KMS-11 (cell line): Measurements from ENCODE around the gene ZNF157.
"Not testable (repeated sequence)": the region's sequence is repeated elsewhere in the genome, so short reads cannot be mapped to it uniquely, and the experiment has no call there.

Experiments
- H2AFZ ChIP-seq: fragments of 200-600 bp; sonication (generic); 2 replicates; pipeline ENCODE4 v1.6.1; 2016; ENCODE audit warnings: antibody characterized with exemption, mixed run types, low read depth
- H3K27ac ChIP-seq: fragments of 200-600 bp; sonication (generic); 2 replicates; pipeline ENCODE4 v1.6.1; 2016; ENCODE audit warnings: mild to moderate bottlenecking, mixed run types
- H3K27me3 ChIP-seq: fragments of 200-600 bp; sonication (generic); 2 replicates; pipeline ENCODE4 v1.6.1; 2017; ENCODE audit warnings: mild to moderate bottlenecking, low read depth, mixed run types, moderate library complexity; ENCODE audit not compliant: insufficient read depth
- H3K36me3 ChIP-seq: fragments of 200-600 bp; sonication (generic); 2 replicates; pipeline ENCODE4 v1.6.1; 2017; ENCODE audit warnings: mild to moderate bottlenecking, mixed run types; ENCODE audit not compliant: insufficient read depth
- H3K4me1 ChIP-seq: fragments of 200-600 bp; sonication (generic); 2 replicates; pipeline ENCODE4 v1.6.1; 2016; ENCODE audit warnings: mild to moderate bottlenecking, low read depth, mixed run types; ENCODE audit not compliant: poor library complexity, severe bottlenecking
- H3K4me2 ChIP-seq: fragments of 200-600 bp; sonication (generic); 2 replicates; pipeline ENCODE4 v1.7.0; 2016; ENCODE audit warnings: mild to moderate bottlenecking, mixed run types
- H3K4me3 ChIP-seq: fragments of 200-600 bp; sonication (generic); IDR thresholded peaks from 2 replicates; pipeline ENCODE4 v1.6.1; 2017; ENCODE audit warnings: low read depth, low read length, mixed read lengths; ENCODE audit not compliant: insufficient read depth
- H3K79me2 ChIP-seq: fragments of 200-600 bp; sonication (generic); 2 replicates; pipeline ENCODE4 v1.6.1; 2016; ENCODE audit warnings: low read depth, mixed run types; ENCODE audit not compliant: insufficient read depth
- H3K9ac ChIP-seq: fragments of 200-600 bp; sonication (generic); 2 replicates; pipeline ENCODE4 v1.6.1; 2016; ENCODE audit warnings: mild to moderate bottlenecking, mixed run types
- H4K20me1 ChIP-seq: fragments of 200-600 bp; sonication (generic); 2 replicates; pipeline ENCODE4 v1.6.1; 2016; ENCODE audit warnings: mild to moderate bottlenecking, mixed run types; ENCODE audit not compliant: insufficient read depth
- CTCF ChIP-seq: fragments of 200-600 bp; sonication (generic); conservative IDR thresholded peaks from 2 replicates; pipeline ENCODE4 v1.6.1; 2017; ENCODE audit warnings: low read depth, mild to moderate bottlenecking, antibody characterized with exemption, low read length, moderate library complexity, mixed read lengths

The ZNF157 gene

GRCh38 chrX:47370278-47370677 lies at the start of gene ZNF157:
Gene ZNF157, plus strand, starts transcription at chrX:47370578. Its CDS starts 91 bp downstream, at chrX:47370669.
- Histone ChIP-seq H2AFZ (no peak within 1 kb of the TSS), H4K20me1 (no peaks in the 10 kb centered on the region), H3K4me1 (no peaks in the 10 kb centered on the region), H3K4me3 (no peak within 1 kb of the TSS), H3K9ac (no peak within 1 kb of the TSS), H3K27ac (no peak within 1 kb of the TSS), H3K27me3 (no peaks in the 10 kb centered on the region), H3K36me3 (no peaks in the 10 kb centered on the region), H3K79me2 (no peaks in the 10 kb centered on the region), H3K4me2 (no peak within 1 kb of the TSS)
- no peak for TF ChIP-seq CTCF

DNA sequence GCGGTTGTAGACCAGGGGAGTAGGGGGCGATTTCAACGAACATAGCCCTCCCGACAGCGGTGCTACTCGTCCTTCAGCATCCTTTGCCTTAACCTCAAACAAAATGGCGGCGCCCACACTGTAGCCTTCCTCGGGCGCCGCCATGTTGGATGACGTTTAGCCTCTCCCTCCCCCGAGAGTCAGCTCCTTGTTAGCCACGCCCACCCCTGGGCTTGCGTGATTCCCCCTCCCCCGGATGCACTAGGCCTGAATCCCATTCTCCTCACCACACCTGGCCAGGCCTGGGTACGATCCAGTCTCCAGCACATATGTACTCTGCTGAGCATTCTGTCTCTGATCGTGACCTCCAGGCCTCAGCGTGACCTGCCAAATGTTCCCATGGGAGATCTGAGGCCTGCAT lies 49.0 kb upstream of the ZNF157 start:
- H2AFZ ChIP-seq = no peak overlapping the region
- no peaks in the 10 kb centered on the region for H3K79me2 ChIP-seq
- no peaks in the 10 kb centered on the region for H3K36me3 ChIP-seq
- H4K20me1 ChIP-seq = no peaks in the 10 kb centered on the region
- H3K4me2 ChIP-seq = no peak overlapping the region
- no peak for TF ChIP-seq CTCF
- H3K27ac ChIP-seq = no peak overlapping the region
- no peak overlapping the region for H3K4me3 ChIP-seq
- H3K9ac ChIP-seq = no peak overlapping the region
- no peaks in the 10 kb centered on the region for H3K4me1 ChIP-seq
- no peaks in the 10 kb centered on the region for H3K27me3 ChIP-seq

DNA sequence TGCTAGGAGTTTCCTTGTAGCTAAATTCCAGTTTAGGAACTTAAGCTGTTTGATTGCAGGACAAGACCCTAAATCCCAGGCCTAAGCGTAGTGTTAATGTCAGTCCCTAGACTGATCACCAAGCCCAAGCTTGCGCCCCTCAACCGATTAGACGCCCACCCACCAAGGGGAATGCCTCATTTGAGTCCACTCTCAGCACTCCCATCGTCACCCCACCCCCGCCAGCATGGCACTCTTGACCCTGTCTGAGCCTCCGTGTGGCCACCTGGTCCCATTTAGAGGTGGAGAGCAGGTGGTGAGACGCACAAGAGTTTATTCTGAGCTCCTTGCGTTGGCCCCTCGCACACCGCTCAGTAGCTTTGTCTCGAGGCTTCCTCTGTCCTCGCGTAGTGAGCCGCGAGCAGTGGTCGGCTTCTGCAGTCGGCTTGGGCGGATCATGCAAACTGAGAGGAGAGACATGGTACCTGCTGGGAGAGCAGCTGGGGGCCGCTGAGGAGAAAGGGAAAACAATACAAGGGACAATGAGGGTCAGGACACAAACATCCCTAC lies 48.5 kb upstream of the ZNF157 start:
- Histone ChIP-seq H3K79me2 (no peaks in the 10 kb centered on the region), H3K27me3 (no peaks in the 10 kb centered on the region), H3K9ac (no peak overlapping the region), H3K4me1 (no peaks in the 10 kb centered on the region), H3K4me3 (no peak overlapping the region), H2AFZ (no peak overlapping the region), H3K27ac (no peak overlapping the region), H3K36me3 (no peaks in the 10 kb centered on the region), H3K4me2 (no peak overlapping the region), H4K20me1 (no peaks in the 10 kb centered on the region)
- TF ChIP-seq CTCF = no peak

- Histone ChIP-seq H3K27me3 (no peaks in the 10 kb centered on the region), H3K79me2 (no peaks in the 10 kb centered on the region), H3K27ac (no peak overlapping the region), H4K20me1 (no peaks in the 10 kb centered on the region), H3K4me1 (no peaks in the 10 kb centered on the region), H3K4me3 (no peak overlapping the region), H3K36me3 (no peaks in the 10 kb centered on the region), H2AFZ (no peak overlapping the region), H3K4me2 (no peak overlapping the region), H3K9ac (no peak overlapping the region)
- TF ChIP-seq CTCF = no peak
These were observed 42.5 kb upstream of the ZNF157 start for GRCh38 chrX:47327902-47328301.

DNA sequence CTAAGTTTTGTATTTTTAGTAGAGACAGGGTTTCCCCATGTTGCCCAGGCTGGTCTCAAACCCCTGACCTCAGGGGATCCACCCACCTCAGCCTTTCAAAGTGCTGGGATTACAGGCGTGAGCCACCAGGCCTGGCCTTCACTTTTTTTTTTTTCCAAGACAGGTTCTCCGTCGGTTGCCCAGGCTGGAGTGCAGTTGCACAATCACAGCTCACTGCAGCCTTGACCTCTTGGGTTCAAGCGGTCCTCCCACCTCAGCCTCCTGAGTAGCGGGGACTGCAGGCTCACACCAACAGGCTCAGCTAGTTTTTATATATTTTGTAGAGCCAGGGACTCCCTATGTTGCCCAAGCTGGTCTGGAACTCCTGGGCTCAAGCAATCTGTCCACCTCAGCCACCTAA lies 37.6 kb upstream of the ZNF157 start:
- not testable (repeated sequence) for H3K79me2 ChIP-seq, H2AFZ ChIP-seq, H3K27me3 ChIP-seq, H3K4me3 ChIP-seq, H3K9ac ChIP-seq, H3K36me3 ChIP-seq, H3K27ac ChIP-seq, H3K4me1 ChIP-seq, H3K4me2 ChIP-seq, H4K20me1 ChIP-seq
